ENCODE measurements around the gene NABP2. TPM values are rescaled to one million over a fixed set of nuclear protein-coding genes. Genes with fewer than 3 reads are reported as not detected.

Gene NABP2
- polyA plus RNA-seq, 2 donors = 10.2 to 19.1 TPM

DNA sequence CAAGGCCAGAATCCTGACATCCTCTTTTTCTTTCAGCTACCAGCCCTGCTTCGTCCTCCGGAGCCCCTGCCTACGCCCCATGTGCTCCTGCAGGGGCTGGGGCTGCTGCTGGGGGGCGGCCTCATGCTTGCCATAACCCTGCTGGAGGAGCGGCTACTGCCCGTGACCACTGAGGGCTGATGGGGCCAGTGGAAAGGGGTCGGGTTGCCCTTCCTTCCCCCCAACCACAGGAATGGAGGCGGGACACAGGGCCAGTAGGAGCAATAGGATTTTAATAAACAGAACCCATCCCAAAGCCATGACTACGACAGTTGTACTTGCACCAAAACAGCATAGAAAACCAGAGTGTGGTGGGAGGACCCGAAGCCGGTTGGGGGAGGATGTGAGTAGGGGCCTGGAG, 13.4 kb downstream of the NABP2 start:
- Histone ChIP-seq H3K27me3 (ENCODE audit: control insufficient read depth in 1 of 2, insufficient read depth in 2 of 2, low read length in 2 of 2) (no peaks in the 10 kb centered on the region), H3K9me3 (ENCODE audit: control insufficient read depth in 2 of 2, insufficient read depth in 1 of 2, low read depth in 1 of 2, low read length in 1 of 2) (no peaks in the 10 kb centered on the region), H3K27ac (ENCODE audit: low read depth in 2 of 2, low read length in 1 of 2) (no peak overlapping the region), H3K4me3 (ENCODE audit: low read depth in 1 of 2, low read length in 2 of 2) (no peak overlapping the region), H3K4me1 (ENCODE audit: control insufficient read depth in 2 of 2, insufficient read depth in 2 of 2, low read length in 1 of 2) (no peaks in the 10 kb centered on the region), H3K36me3 (ENCODE audit: control insufficient read depth in 2 of 2, insufficient read depth in 2 of 2, low read length in 1 of 2) (peaks cover 15 to 21% of the 10 kb centered on the region in 2 donors)
- WGBS, 2 donors = 74 to 78% methylated on average over 11 of the region's 11 CpGs

DNA sequence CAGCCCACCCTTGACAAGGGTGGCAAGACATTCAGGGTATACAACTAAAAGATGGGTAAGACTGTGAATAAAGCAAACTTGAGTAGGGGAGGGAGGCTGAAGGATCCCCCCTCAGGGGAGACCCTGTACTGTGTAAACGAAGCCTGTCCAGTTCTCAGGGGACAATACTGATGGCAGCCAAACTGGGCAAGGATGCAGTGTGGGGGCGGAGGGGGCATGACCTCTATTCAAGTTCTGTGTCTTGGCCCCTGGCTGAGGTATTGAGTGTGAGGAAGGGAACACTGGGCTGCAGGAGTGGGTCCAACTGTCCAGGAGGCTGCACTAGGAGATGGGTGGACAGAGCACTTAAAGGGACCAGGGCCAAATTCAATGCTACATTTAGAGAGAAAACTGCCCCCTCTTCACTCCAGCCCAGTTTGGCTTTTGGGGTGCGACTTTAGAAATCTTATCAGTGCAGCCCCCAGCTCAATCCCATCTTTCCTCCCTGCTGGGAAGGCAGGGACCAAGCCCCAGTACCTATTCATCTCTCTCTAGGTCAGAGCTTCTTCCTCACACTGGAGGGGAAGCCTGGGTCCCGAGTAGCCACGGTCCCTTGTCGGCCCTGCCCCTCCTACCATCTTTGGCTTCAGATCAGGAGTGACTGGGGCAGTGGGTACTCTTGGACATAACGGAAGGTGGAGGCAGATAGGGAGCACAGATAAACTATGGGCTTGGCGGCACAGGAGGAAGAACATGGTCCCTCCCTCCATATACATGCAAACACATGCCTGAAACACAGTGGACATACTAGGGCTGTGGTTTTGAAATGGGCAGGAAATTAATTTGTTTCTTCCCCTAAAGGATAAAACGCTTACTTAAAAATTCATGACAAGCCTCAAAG, 17.5 kb downstream of the NABP2 start:
- Histone ChIP-seq H3K4me3 (ENCODE audit: low read depth in 1 of 2, low read length in 2 of 2) (no peak overlapping the region), H3K4me1 (ENCODE audit: control insufficient read depth in 2 of 2, insufficient read depth in 2 of 2, low read length in 1 of 2) (no peaks in the 10 kb centered on the region), H3K27ac (ENCODE audit: low read depth in 2 of 2, low read length in 1 of 2) (no peak overlapping the region), H3K36me3 (ENCODE audit: control insufficient read depth in 2 of 2, insufficient read depth in 2 of 2, low read length in 1 of 2) (peaks cover 39 to 47% of the 10 kb centered on the region in 2 donors), H3K27me3 (ENCODE audit: control insufficient read depth in 1 of 2, insufficient read depth in 2 of 2, low read length in 2 of 2) (no peaks in the 10 kb centered on the region), H3K9me3 (ENCODE audit: control insufficient read depth in 2 of 2, insufficient read depth in 1 of 2, low read depth in 1 of 2, low read length in 1 of 2) (no peaks in the 10 kb centered on the region)
- WGBS, 2 donors = 82 to 87% methylated on average over 9 of the region's 9 CpGs

DNA sequence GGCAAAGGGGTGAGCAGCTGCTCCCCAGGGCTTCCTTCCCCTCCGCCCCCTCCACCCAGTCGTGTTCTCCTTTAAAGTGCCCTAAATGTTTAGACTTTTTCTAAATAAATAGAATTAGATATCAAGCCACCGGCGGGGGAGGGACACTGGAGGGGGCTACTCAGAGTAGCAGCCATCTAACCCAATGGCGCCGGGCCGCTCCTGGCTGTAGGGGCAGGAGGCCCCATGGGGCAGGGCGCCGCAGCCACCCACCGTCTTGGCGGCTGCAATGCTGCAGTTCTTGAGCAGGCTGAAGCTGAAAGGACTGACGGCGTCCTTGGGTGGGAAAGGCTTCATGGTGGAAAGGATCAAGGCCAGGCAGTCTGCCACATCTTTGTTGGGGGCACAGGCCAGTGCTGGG, 18.8 kb downstream of the NABP2 start:
- H3K4me3 ChIP-seq (ENCODE audit: low read depth in 1 of 2, low read length in 2 of 2) = no peak overlapping the region
- H3K9me3 ChIP-seq (ENCODE audit: control insufficient read depth in 2 of 2, insufficient read depth in 1 of 2, low read depth in 1 of 2, low read length in 1 of 2) = no peaks in the 10 kb centered on the region
- H3K36me3 ChIP-seq (ENCODE audit: control insufficient read depth in 2 of 2, insufficient read depth in 2 of 2, low read length in 1 of 2) = peaks cover 39 to 54% of the 10 kb centered on the region in 2 donors
- no peak overlapping the region for H3K27ac ChIP-seq (ENCODE audit: low read depth in 2 of 2, low read length in 1 of 2)
- H3K27me3 ChIP-seq (ENCODE audit: control insufficient read depth in 1 of 2, insufficient read depth in 2 of 2, low read length in 2 of 2) = no peaks in the 10 kb centered on the region
- 81 to 88% methylated on average over 13 of the region's 13 CpGs for WGBS, 2 donors
- no peaks in the 10 kb centered on the region for H3K4me1 ChIP-seq (ENCODE audit: control insufficient read depth in 2 of 2, insufficient read depth in 2 of 2, low read length in 1 of 2)

DNA sequence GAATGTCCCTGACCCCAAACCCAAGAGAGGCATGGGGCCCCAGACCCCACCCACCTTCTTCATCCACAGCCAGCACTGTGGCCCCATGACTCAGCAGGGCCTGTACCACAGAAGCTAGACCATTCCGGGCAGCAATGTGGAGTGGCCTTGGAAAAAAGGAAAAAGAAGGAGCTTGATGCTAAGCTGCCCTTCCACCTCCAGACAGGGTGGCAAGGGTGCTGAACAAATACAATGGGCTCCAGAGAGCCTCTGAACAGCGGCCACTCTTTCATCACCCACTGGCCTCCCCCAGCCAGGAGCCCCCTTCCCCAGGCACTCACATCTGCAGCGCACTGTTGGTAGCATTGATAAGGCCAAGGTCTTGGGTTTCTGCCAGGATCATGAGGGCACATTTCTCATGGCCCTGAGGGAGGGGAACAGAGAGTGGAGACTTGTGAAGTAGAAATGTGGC, 19.6 kb downstream of the NABP2 start:
- 68 to 73% methylated on average over 3 of the region's 3 CpGs for WGBS, 2 donors
- Histone ChIP-seq H3K27ac (ENCODE audit: low read depth in 2 of 2, low read length in 1 of 2) (no peak overlapping the region), H3K9me3 (ENCODE audit: control insufficient read depth in 2 of 2, insufficient read depth in 1 of 2, low read depth in 1 of 2, low read length in 1 of 2) (no peaks in the 10 kb centered on the region)

DNA sequence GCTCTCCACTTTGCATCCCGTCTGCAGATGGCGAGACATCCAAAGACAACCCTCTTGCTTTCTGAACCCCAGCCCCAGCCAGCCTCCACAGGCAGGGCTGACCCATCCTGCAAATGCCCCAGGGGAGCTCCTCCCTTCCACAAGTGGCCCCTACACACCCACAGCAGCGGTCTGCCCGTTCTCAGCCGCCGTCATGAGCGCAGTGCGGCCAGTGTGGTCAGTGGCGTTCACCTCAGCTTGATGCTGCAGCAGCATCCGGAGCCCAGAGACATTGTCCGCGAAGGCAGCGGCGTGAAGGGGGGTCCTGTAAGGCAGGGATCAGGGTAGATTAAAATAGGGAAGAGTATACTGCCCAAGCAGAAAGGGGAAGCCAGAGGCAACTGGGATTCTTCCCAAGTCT, 20.4 kb downstream of the NABP2 start:
- Histone ChIP-seq H3K4me1 (ENCODE audit: control insufficient read depth in 2 of 2, insufficient read depth in 2 of 2, low read length in 1 of 2) (no peaks in the 10 kb centered on the region), H3K4me3 (ENCODE audit: low read depth in 1 of 2, low read length in 2 of 2) (no peak overlapping the region), H3K36me3 (ENCODE audit: control insufficient read depth in 2 of 2, insufficient read depth in 2 of 2, low read length in 1 of 2) (peaks cover 37 to 62% of the 10 kb centered on the region in 2 donors), H3K27ac (ENCODE audit: low read depth in 2 of 2, low read length in 1 of 2) (no peak overlapping the region), H3K9me3 (ENCODE audit: control insufficient read depth in 2 of 2, insufficient read depth in 1 of 2, low read depth in 1 of 2, low read length in 1 of 2) (no peaks in the 10 kb centered on the region), H3K27me3 (ENCODE audit: control insufficient read depth in 1 of 2, insufficient read depth in 2 of 2, low read length in 2 of 2) (no peaks in the 10 kb centered on the region)
- WGBS, 2 donors = 94 to 97% methylated on average over 14 of the region's 14 CpGs

More for the DNA sequence above, 19.6 kb downstream of the NABP2 start:
- no peaks in the 10 kb centered on the region for H3K4me1 ChIP-seq (ENCODE audit: control insufficient read depth in 2 of 2, insufficient read depth in 2 of 2, low read length in 1 of 2)
- peaks cover 38 to 59% of the 10 kb centered on the region in 2 donors for H3K36me3 ChIP-seq (ENCODE audit: control insufficient read depth in 2 of 2, insufficient read depth in 2 of 2, low read length in 1 of 2)
- no peak overlapping the region for H3K4me3 ChIP-seq (ENCODE audit: low read depth in 1 of 2, low read length in 2 of 2)
- H3K27me3 ChIP-seq (ENCODE audit: control insufficient read depth in 1 of 2, insufficient read depth in 2 of 2, low read length in 2 of 2) = no peaks in the 10 kb centered on the region

DNA sequence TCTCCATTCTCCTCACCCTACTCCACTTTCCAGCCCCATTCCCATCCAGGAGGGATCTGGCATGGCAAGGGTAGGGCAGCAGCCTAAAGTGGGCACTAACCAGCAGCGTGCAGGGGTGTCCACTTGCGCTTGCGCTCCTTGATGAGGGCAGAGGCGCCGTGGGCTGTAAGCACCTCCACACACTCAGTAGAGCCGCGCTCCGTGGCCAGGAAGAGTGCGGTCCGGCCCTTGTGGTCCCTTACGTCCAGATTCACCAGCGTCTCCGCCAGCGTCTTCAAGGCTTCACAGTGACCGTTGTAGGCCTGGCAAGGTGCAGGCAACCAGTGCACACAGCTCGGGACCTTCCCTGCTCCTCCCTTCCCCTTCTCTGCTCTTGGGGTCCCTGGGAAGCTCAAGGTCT, 23.8 kb downstream of the NABP2 start:
- 93 to 95% methylated on average over 16 of the region's 16 CpGs for WGBS, 2 donors

DNA sequence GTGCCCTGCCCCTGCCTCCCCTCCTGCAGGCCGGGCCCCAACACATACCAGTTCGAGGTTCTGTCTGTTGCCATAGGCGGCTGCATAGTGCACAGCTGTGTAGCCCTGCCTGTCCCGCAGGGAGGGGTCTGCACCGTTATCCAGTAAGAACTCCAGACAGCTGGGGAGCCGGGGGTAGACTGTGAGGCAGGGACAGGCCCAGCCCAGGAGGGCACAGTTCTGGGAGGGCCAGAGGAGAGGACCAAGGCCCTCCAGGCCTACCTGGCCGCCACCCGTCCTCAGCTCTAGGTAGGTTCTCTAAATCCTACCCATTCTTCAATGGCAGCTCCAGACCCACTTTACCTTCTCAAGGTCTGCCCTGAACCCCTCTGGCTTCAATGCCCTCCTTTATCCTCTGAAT, 24.6 kb downstream of the NABP2 start:
- WGBS, 2 donors = 93 to 94% methylated on average over 8 of the region's 8 CpGs
- Histone ChIP-seq H3K4me3 (ENCODE audit: low read depth in 1 of 2, low read length in 2 of 2) (no peak overlapping the region), H3K9me3 (ENCODE audit: control insufficient read depth in 2 of 2, insufficient read depth in 1 of 2, low read depth in 1 of 2, low read length in 1 of 2) (no peaks in the 10 kb centered on the region), H3K27ac (ENCODE audit: low read depth in 2 of 2, low read length in 1 of 2) (no peak overlapping the region), H3K27me3 (ENCODE audit: control insufficient read depth in 1 of 2, insufficient read depth in 2 of 2, low read length in 2 of 2) (no peaks in the 10 kb centered on the region), H3K4me1 (ENCODE audit: control insufficient read depth in 2 of 2, insufficient read depth in 2 of 2, low read length in 1 of 2) (no peaks in the 10 kb centered on the region), H3K36me3 (ENCODE audit: control insufficient read depth in 2 of 2, insufficient read depth in 2 of 2, low read length in 1 of 2) (peaks cover 39 to 61% of the 10 kb centered on the region in 2 donors)

More for the DNA sequence above, 23.8 kb downstream of the NABP2 start:
- Histone ChIP-seq H3K27me3 (ENCODE audit: control insufficient read depth in 1 of 2, insufficient read depth in 2 of 2, low read length in 2 of 2) (no peaks in the 10 kb centered on the region), H3K4me1 (ENCODE audit: control insufficient read depth in 2 of 2, insufficient read depth in 2 of 2, low read length in 1 of 2) (no peaks in the 10 kb centered on the region), H3K36me3 (ENCODE audit: control insufficient read depth in 2 of 2, insufficient read depth in 2 of 2, low read length in 1 of 2) (peaks cover 38 to 62% of the 10 kb centered on the region in 2 donors), H3K9me3 (ENCODE audit: control insufficient read depth in 2 of 2, insufficient read depth in 1 of 2, low read depth in 1 of 2, low read length in 1 of 2) (no peaks in the 10 kb centered on the region), H3K4me3 (ENCODE audit: low read depth in 1 of 2, low read length in 2 of 2) (no peak overlapping the region), H3K27ac (ENCODE audit: low read depth in 2 of 2, low read length in 1 of 2) (no peak overlapping the region)

DNA sequence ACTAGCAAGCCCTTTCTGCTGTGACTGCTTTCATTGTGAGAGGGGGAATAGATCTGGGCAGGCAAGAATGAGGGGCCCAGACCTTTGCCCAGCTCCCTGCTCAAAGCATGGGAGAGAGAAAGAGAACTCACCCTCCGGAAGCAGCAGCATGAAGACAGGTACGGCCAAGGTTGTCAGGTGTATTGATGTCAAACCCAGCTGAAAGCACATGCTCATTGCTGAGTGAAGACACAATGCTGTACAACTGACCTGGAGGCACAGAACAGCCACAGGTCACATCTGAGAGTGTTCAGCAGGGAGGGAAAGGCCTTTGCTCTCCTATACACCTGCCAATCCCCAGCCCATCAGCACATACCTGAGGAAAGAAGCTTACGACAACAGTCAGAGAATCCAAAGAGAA, 28.5 kb downstream of the NABP2 start:
- Histone ChIP-seq H3K4me3 (ENCODE audit: low read depth in 1 of 2, low read length in 2 of 2) (no peak overlapping the region), H3K36me3 (ENCODE audit: control insufficient read depth in 2 of 2, insufficient read depth in 2 of 2, low read length in 1 of 2) (peaks cover 39 to 43% of the 10 kb centered on the region in 2 donors), H3K9me3 (ENCODE audit: control insufficient read depth in 2 of 2, insufficient read depth in 1 of 2, low read depth in 1 of 2, low read length in 1 of 2) (no peaks in the 10 kb centered on the region), H3K27me3 (ENCODE audit: control insufficient read depth in 1 of 2, insufficient read depth in 2 of 2, low read length in 2 of 2) (no peaks in the 10 kb centered on the region), H3K4me1 (ENCODE audit: control insufficient read depth in 2 of 2, insufficient read depth in 2 of 2, low read length in 1 of 2) (peaks cover 0 to 6% of the 10 kb centered on the region in 2 donors), H3K27ac (ENCODE audit: low read depth in 2 of 2, low read length in 1 of 2) (no peak overlapping the region)
- WGBS, 2 donors = 93 to 94% methylated on average over 3 of the region's 3 CpGs

DNA sequence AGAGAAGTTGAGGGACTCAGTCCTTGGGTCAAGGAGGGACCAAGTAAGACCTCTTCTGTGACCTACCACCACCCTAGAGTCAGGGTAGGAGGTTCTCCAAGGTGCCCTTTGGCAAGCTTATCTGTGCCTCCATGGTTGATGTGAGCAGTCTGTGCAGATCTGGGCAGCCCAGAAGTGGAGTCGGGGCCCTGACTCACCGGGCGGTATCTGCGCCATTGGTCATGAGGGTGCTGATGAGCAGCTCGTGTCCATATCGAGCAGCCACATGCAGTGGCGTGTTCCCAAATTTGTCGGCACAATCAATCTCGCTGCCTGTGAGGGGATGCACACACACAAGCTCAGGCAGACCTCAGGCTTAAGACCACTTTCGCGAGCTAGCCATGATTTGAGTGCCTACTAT, 28.9 kb downstream of the NABP2 start:
- H3K9me3 ChIP-seq (ENCODE audit: control insufficient read depth in 2 of 2, insufficient read depth in 1 of 2, low read depth in 1 of 2, low read length in 1 of 2) = no peaks in the 10 kb centered on the region
- no peaks in the 10 kb centered on the region for H3K27me3 ChIP-seq (ENCODE audit: control insufficient read depth in 1 of 2, insufficient read depth in 2 of 2, low read length in 2 of 2)
- H3K4me1 ChIP-seq (ENCODE audit: control insufficient read depth in 2 of 2, insufficient read depth in 2 of 2, low read length in 1 of 2) = peaks cover 0 to 6% of the 10 kb centered on the region in 2 donors
- no peak overlapping the region for H3K27ac ChIP-seq (ENCODE audit: low read depth in 2 of 2, low read length in 1 of 2)
- peaks cover 36 to 38% of the 10 kb centered on the region in 2 donors for H3K36me3 ChIP-seq (ENCODE audit: control insufficient read depth in 2 of 2, insufficient read depth in 2 of 2, low read length in 1 of 2)
- 87 to 90% methylated on average over 11 of the region's 11 CpGs for WGBS, 2 donors
- H3K4me3 ChIP-seq (ENCODE audit: low read depth in 1 of 2, low read length in 2 of 2) = no peak overlapping the region

DNA sequence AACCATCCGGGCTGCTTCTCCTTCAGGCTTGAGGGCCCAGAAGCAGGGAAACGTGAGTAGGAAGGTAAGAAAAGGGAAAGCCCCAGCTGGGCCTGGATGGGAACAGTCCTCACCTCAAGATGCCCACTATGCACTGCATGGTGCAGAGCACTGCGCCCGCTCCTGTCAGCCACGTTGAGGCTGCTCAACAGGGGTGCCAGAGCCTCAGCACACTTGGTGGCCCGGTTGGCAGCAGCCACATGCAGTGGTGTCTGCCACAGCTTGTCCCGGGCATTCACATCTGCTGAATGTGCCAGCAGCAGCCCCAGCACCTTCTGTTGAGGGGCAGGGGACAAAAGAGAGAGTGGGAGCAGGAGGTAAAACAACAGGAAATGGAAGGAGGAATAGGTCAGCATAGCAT, 31.5 kb downstream of the NABP2 start:
- Histone ChIP-seq H3K27ac (ENCODE audit: low read depth in 2 of 2, low read length in 1 of 2) (no peak overlapping the region), H3K4me1 (ENCODE audit: control insufficient read depth in 2 of 2, insufficient read depth in 2 of 2, low read length in 1 of 2) (peaks cover 0 to 6% of the 10 kb centered on the region in 2 donors), H3K36me3 (ENCODE audit: control insufficient read depth in 2 of 2, insufficient read depth in 2 of 2, low read length in 1 of 2) (peaks cover 28 to 33% of the 10 kb centered on the region in 2 donors), H3K27me3 (ENCODE audit: control insufficient read depth in 1 of 2, insufficient read depth in 2 of 2, low read length in 2 of 2) (no peaks in the 10 kb centered on the region), H3K9me3 (ENCODE audit: control insufficient read depth in 2 of 2, insufficient read depth in 1 of 2, low read depth in 1 of 2, low read length in 1 of 2) (no peaks in the 10 kb centered on the region), H3K4me3 (ENCODE audit: low read depth in 1 of 2, low read length in 2 of 2) (no peak overlapping the region)
- WGBS, 2 donors = 77 to 85% methylated on average over 7 of the region's 7 CpGs

Data from esophagus (tissue), 2 donors.